Neuron (in vitro differentiated cells): ENCODE results near the gene PNPLA6.

Experiments
- H2AFZ ChIP-seq: one replicate; pipeline ENCODE4 v1.6.1; 2013; ENCODE audit warnings: low read depth, mild to moderate bottlenecking, inconsistent platforms, low read length, moderate library complexity
- H3K27me3 ChIP-seq: one replicate; pipeline ENCODE4 v1.6.1; 2013; ENCODE audit warnings: low read length; ENCODE audit not compliant: insufficient read depth
- H3K36me3 ChIP-seq: one replicate; pipeline ENCODE4 v1.6.1; 2013; ENCODE audit warnings: low read length; ENCODE audit not compliant: insufficient read depth
- H3K4me1 ChIP-seq: one replicate; pipeline ENCODE4 v1.6.1; 2013; ENCODE audit warnings: low read length; ENCODE audit not compliant: insufficient read depth
- H3K4me3 ChIP-seq: 2 replicates; pipeline ENCODE4 v1.5.1; 2013; ENCODE audit warnings: mild to moderate bottlenecking, low read length, moderate library complexity
- H3K9me3 ChIP-seq: one replicate; pipeline ENCODE4 v1.6.1; 2013; ENCODE audit warnings: low read length

The PNPLA6 gene

DNA sequence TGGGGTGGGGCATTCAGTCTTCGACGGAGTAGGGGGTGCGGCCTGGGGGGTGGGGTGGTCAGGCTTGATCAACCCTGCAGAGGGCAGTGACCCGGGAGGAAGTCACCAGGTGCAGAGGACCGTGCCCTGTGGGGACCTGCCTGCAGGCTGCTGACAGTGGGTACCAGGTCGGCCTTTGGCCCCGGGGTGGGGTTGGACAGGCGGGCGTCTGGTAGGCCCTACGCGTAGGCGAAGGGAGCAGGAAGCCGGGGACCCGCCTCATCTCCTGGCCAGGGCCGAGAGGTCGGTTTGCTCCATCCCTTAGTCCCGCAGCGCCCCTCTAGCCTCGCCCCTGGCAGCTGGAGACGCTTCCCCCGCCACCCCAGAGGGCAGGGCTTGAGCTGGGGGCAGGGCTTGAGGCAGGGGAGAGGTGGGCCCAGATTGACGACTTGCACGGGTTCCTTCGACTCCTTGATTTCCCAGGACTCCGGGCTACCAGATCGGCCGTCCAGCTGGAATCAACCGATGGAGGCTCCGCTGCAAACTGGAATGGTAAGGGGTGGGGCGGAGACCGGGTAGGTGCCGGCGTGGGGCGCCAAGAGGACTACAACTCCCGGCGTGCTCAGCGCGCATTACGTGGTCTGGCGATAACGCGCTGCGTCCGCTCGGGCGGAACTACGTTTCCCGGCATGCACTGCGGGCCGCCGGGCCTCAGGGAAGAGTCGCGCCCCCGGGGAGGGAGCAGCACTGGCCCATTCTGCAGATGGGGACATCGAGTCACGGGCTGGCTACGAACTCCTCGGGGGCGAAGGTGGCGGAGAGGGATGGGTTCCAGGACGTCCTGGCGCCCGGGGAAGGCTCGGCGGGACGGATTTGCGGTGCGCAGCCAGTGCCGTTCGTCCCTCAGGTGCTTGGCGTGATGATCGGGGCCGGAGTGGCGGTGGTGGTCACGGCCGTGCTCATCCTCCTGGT is at the start of gene PNPLA6:
TSS of gene PNPLA6 (plus strand) at position 671 of the 951 bp plus-strand sequence. CDS start at position 743, 72 bp downstream.
- Histone ChIP-seq H3K4me1 (no peaks in the 10 kb centered on the region), H3K27me3 (no peaks in the 10 kb centered on the region), H3K9me3 (no peaks in the 10 kb centered on the region), H3K4me3 (peak within 1 kb of the TSS; percentile 71), H3K36me3 (peaks cover 11% of the 10 kb centered on the region), H2AFZ (peak within 1 kb of the TSS; percentile 55)

DNA sequence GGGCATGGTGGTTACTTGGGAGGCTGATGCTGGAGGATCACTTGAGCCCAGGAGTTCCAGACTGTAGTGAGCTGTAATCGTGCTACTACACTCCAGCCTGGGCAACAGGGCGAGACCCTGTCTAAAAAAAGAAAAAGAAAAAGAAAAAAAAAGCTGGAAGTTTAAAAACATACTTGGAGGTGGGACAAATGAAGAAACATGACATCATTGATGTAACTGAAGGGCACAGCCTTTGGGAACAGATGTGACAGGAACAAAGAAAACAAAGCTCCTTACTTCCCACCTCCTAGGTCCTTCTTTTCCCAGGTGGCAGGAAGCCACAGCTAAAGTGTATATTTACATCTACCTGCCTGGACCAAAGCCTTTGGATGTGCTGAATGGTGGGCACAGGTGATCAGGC is 48.6 kb upstream of the PNPLA6 start:
- no peak overlapping the region for H2AFZ ChIP-seq
- H3K9me3 ChIP-seq = no peaks in the 10 kb centered on the region
- H3K27me3 ChIP-seq = no peaks in the 10 kb centered on the region
- no peak overlapping the region for H3K4me3 ChIP-seq
- H3K4me1 ChIP-seq = peaks cover 6% of the 10 kb centered on the region
- no peaks in the 10 kb centered on the region for H3K36me3 ChIP-seq

DNA sequence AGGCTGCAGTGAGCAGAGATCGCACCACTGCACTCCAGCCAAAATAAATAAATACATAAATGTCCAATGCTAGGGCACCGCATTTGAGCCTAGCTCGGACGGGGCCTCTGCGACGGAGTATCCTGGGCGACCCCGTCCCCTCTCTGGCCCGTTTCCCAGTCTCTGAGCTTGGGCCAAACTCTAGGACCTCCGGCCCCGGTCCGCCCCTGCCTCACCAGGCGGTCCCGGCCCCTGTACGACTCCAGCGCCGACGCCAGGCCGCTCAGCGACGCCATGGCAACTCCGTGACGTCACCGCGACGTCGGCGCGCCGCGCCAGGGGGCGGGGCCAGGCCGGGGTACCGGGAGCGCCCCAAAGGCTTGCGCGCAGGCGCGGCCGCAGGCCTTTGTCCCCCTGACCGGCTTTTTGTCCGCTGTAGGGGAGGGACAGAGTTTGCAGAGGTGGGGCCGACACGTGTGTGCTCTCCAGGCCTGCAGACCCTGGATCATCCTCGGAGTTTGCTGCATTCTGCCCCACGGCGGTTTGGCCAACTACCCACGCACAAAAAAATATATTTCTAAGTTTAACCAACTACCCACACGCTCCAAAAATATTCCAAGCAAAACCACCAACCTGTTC is 46.7 kb upstream of the PNPLA6 start, which contains the start of gene PEX11G:
TSS of gene PEX11G (minus strand) at position 300 of the 618 bp plus-strand sequence. CDS start at position 275, 25 bp downstream.
- no peaks in the 10 kb centered on the region for H3K27me3 ChIP-seq
- peak within 1 kb of the TSS; percentile 53 for H3K4me3 ChIP-seq

DNA sequence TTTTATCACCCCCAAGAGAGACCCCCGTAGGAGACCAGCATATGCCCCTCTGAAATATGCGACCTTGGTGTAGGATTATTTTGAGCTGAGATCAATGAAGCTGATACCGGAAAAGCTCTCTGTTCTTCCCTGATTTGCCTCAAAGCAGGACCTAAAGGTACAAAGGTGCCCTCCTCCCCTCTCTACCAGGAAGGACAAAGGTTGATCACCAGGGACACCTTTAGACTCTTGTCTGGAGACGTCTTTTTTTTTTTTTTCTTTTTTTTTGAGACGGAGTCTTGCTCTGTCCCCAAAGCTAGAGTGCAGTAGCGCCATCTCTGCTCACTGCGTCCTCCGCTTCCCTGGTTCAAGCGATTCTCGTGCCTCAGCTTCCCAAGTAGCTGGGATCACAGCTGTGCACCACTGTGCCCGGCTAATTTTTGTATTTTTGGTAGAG is 45.9 kb upstream of the PNPLA6 start:
- Histone ChIP-seq H3K36me3 (no peaks in the 10 kb centered on the region), H2AFZ (peak overlapping the region; percentile 54), H3K4me3 (no peak overlapping the region)

More for the DNA sequence above, 46.7 kb upstream of the PNPLA6 start, which contains the start of gene PEX11G:
- H2AFZ ChIP-seq = peak within 1 kb of the TSS; percentile 54
- H3K36me3 ChIP-seq = no peaks in the 10 kb centered on the region
- peaks cover 6% of the 10 kb centered on the region for H3K4me1 ChIP-seq
- no peaks in the 10 kb centered on the region for H3K9me3 ChIP-seq

DNA sequence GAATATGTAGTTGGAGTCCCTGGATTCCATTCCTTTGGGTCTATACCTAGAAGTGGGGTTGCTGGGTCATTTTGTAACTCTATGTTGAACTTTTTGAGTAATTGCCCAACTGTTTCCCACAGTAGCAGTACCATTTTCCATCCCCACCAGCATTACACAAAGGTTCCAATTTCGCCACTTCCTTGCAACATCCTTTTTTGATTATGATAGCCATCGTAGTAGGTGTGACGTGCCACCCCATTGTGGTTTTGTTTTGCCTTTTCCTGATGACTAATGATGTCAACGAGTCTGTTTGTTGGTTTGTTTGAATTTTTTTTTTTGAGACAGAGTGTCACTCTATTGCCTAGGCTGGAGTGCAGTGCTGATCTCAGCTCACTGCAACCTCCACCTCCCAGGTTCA is 43.4 kb upstream of the PNPLA6 start:
- H3K4me1 ChIP-seq = peaks cover 10% of the 10 kb centered on the region
- no peaks in the 10 kb centered on the region for H3K27me3 ChIP-seq
- H3K36me3 ChIP-seq = no peaks in the 10 kb centered on the region
- H3K9me3 ChIP-seq = no peaks in the 10 kb centered on the region
- no peak overlapping the region for H2AFZ ChIP-seq
- H3K4me3 ChIP-seq = no peak overlapping the region

More for the DNA sequence above, 45.9 kb upstream of the PNPLA6 start:
- H3K9me3 ChIP-seq = no peaks in the 10 kb centered on the region
- H3K27me3 ChIP-seq = no peaks in the 10 kb centered on the region
- peaks cover 6% of the 10 kb centered on the region for H3K4me1 ChIP-seq

DNA sequence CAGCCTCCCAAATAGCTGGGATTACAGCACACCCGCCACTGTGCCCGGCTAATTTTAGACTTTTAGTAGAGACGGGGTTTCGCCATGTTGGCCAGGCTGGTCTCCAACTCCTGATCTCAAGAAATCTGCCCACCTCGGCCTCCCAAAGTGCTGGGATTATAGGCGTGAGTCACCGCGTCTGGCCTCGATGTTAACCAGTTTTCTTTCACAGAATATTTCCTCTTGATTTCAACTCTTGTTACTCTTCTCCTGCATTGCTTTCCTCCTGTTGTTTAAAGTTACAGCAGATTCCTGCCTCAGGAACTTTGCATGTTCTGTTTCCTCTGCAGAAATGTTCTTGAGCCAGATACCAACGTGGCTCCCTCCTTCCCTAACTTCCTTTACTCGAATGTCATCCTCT is 43.0 kb upstream of the PNPLA6 start:
- H3K4me1 ChIP-seq = peaks cover 10% of the 10 kb centered on the region
- no peak overlapping the region for H2AFZ ChIP-seq
- H3K4me3 ChIP-seq = no peak overlapping the region
- no peaks in the 10 kb centered on the region for H3K9me3 ChIP-seq
- H3K36me3 ChIP-seq = no peaks in the 10 kb centered on the region
- H3K27me3 ChIP-seq = no peaks in the 10 kb centered on the region

DNA sequence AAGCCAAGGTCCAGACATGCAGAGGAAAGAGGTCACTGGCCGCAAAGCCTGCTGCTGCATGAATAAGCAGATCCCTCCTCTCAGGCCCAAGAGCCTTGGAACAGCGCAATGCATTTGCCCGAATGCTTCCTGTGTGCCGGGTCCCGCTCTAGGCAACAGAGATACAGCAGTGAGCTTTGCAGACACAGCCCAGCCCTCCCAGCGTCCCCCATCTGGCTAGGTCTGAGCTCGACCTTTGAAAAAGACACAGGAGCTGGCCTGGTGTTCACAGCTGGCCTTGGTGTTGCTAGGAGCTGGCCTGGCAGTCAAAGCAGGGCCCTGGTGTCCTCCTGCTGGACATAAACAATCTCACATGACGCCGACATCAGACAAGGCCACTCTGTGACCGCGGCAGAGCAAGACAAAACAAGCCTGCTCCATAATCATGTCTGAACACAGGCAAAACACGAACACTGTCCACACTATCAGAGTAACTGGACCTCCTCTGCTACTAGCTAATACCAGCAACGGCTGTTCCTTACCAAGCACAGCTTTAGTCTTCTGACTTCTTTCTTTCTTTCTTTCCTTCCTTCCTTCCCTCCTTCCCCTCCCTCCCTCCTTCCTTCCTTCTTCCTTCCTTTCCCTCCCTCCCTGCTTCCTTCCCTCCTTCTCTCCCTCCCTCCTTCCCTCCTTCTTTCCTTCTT is 41.0 kb upstream of the PNPLA6 start:
- H3K9me3 ChIP-seq = no peaks in the 10 kb centered on the region
- H3K4me3 ChIP-seq = peak overlapping the region; percentile 31
- peaks cover 4% of the 10 kb centered on the region for H3K4me1 ChIP-seq
- no peaks in the 10 kb centered on the region for H3K36me3 ChIP-seq
- no peaks in the 10 kb centered on the region for H3K27me3 ChIP-seq
- H2AFZ ChIP-seq = peak overlapping the region; percentile 7

DNA sequence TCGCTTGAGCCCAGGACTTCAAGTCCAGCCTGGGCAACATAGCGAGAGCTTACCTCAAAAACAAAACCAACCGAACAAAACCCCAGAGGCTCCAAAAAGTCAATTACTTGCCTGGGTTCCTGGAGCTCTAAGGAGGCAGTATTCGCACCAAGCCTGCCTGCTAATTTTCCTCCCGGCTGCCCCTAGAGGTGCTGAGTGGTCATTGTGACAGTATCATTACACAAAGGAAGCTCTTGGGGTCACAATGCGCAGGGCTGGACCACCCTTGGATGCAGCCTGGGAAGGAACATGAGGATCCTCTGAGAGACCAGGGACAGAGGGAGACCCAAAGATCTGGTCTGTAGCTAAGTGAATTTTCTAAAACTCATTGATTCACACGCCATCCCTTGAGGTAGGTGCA is 38.2 kb upstream of the PNPLA6 start:
- no peaks in the 10 kb centered on the region for H3K27me3 ChIP-seq
- no peaks in the 10 kb centered on the region for H3K36me3 ChIP-seq
- no peaks in the 10 kb centered on the region for H3K9me3 ChIP-seq
- peaks cover 4% of the 10 kb centered on the region for H3K4me1 ChIP-seq
- no peak overlapping the region for H3K4me3 ChIP-seq
- H2AFZ ChIP-seq = no peak overlapping the region

DNA sequence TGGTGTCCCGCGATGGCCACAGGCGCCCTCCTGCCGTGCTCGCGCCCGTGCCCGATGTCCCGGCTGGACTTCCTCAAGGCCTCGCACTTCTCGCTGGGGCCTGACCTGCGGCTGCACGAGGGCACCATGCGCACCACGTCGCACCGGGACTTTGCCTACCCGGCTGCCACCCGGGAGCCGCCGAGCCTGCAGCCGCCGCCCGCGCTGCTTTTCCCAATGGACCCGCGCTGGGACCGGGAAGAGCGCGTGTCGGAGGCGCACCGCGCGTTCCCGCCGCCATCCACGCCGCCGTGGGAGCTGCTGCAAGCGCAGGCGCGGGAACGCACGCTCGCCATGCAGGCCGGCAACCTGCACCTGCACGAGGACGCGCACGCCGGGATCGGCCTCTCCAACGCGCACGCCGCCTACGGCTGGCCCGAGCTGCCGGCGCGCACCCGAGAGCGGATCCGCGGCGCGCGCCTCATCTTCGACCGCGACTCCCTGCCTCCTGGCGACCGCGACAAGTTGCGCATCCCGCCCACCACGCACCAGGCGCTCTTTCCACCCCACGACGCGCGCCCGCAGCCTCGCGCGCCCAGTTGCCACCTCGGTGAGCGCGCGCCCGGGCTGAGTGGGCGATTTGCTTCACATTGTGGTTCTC is 34.6 kb upstream of the PNPLA6 start:
- no peaks in the 10 kb centered on the region for H3K9me3 ChIP-seq
- no peaks in the 10 kb centered on the region for H3K36me3 ChIP-seq
- H3K4me1 ChIP-seq = no peaks in the 10 kb centered on the region
- H2AFZ ChIP-seq = peak overlapping the region; percentile 76
- no peaks in the 10 kb centered on the region for H3K27me3 ChIP-seq
- peak overlapping the region; percentile 50 for H3K4me3 ChIP-seq

DNA sequence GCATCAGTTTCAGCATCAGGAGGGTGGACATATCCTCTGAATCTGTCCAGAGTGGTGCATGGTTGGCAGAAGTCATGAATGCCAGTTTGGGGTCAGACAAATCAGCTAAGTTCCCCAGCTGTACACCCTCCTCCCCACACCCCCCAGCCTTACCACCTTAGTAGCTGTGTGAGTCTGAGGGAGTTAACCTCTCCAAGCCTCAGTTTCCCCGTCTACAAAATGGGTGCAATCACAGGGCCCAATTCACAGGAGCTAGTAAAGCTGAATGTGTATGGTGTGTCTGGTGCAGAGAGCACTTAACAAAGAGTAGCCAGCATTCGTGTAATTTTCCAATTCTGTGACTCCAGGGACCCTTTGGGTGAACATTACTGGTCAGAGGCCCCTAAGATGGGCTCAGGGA is 33.0 kb upstream of the PNPLA6 start:
- no peak overlapping the region for H2AFZ ChIP-seq
- H3K4me3 ChIP-seq = no peak overlapping the region
- H3K36me3 ChIP-seq = no peaks in the 10 kb centered on the region
- no peaks in the 10 kb centered on the region for H3K4me1 ChIP-seq
- H3K9me3 ChIP-seq = no peaks in the 10 kb centered on the region
- H3K27me3 ChIP-seq = no peaks in the 10 kb centered on the region

DNA sequence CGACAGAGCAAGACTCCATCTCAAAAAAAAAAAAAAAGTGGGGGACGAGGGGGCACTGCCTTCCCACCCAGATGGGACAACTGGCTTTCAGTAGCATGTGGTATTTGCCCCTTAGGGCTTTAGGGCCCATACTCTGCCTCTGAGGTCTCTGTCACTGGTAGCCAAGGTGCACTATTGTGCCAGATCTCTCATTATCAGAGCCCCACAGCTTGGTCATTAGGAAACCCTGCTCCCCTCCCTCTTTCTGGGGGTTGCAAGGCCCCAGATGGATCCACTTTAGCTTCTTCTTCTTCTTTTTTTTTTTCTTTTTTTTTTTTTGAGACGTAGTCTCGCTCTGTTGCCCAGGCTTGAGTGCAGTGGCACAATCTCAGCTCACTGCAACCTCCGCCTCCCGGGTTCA is 30.8 kb upstream of the PNPLA6 start:
- Histone ChIP-seq H3K9me3 (no peaks in the 10 kb centered on the region), H2AFZ (no peak overlapping the region), H3K4me3 (no peak overlapping the region), H3K36me3 (no peaks in the 10 kb centered on the region), H3K27me3 (no peaks in the 10 kb centered on the region), H3K4me1 (no peaks in the 10 kb centered on the region)

DNA sequence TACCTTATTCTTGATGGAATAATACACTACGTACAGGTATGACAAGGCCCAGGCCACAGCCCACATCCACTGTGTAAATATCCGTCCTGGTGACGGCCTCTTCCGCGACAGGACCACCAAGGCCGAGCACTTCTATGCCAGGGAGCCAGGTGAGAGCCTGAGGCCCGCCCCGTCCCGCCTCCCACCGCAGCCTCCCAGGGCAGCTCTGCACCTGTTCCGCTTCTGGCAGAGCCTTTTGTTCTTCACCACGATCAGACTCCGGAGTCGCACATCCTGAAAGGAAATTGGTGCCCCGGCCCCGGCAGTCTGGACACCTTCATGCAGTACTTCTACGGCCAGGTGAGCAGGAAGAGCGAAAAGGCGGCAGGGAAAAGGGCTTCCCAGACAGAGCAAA is 30.2 kb upstream of the PNPLA6 start:
- Histone ChIP-seq H3K4me3 (no peak overlapping the region), H3K36me3 (no peaks in the 10 kb centered on the region)

More for the DNA sequence above, 30.2 kb upstream of the PNPLA6 start:
- H3K4me1 ChIP-seq = no peaks in the 10 kb centered on the region
- H3K27me3 ChIP-seq = no peaks in the 10 kb centered on the region
- H3K9me3 ChIP-seq = no peaks in the 10 kb centered on the region
- no peak overlapping the region for H2AFZ ChIP-seq
